ENCODE measurements around the gene APOL3.
A peak's percentile ranks its signal among the peaks of the same experiment; 100 is the strongest.
"Not testable (repeated sequence)": the region's sequence is repeated elsewhere in the genome, so short reads cannot be mapped to it uniquely, and the experiment has no call there.

APOL3 gene

DNA sequence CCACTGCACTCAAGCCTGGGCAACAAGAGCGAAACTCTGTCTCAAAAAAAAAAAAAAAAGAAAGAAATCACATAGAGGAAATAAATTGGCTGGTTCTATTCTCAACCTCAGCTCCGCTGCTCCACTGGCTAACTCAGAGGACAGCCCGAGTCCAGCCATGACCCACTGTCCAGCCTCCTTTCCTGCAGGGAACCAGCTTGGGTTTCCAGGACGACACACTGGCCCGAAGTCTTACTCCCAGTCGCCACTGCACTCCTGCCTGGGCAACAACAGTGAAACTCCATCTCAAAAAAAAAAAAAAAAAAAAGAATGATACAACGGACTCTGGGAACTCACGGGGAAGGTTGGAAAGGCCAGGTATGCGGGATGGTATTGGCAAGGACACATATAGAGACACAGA, 31.5 kb downstream of the APOL3 start:
- H3K27ac Mint-ChIP-seq = no peak overlapping the region
- no peaks in the 10 kb centered on the region for H3K36me3 Mint-ChIP-seq (ENCODE audit: low read depth)
- H3K27me3 Mint-ChIP-seq = peaks cover 51% of the 10 kb centered on the region
- intact Hi-C loops (cut with micrococcal nuclease) = loop anchor here (10.0 kb wide), 1 partner anchor 504 kb away; no protein-coding TSS in a partner anchor
- peaks cover 19% of the 10 kb centered on the region for H3K4me1 Mint-ChIP-seq (ENCODE audit: low read depth)
- peaks cover 8% of the 10 kb centered on the region for H3K9me3 Mint-ChIP-seq
- H3K4me3 Mint-ChIP-seq = no peak overlapping the region

DNA sequence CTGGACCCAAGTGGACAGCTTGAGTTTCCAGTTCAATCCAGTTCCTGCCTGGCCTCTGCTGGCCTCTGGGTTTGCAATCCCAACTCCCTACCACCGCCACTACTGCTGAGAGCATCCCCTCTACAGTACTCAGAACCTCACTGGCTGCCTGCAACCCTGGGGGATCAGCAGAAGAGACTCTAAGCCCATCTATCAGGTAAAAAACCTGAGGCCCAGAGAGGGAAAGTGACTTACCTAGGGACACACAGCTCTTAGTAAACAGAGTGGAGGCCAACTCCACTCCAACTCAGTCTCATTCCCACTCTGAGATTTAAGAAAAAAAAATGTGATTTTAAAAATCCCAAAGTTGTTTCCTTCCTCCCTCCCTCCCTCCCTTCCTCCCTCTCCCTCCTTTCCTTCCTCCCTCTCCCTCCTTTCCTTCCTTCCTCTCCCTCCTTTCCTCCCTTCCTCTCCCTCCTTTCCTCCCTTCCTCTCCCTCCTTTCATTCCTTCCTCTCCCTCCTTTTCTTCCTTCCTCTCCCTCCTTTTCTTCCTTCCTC, 34.5 kb downstream of the APOL3 start:
- Mint-ChIP-seq H3K9me3 (peaks cover 8% of the 10 kb centered on the region), H3K4me1 (ENCODE audit: low read depth) (peaks cover 20% of the 10 kb centered on the region), H3K4me3 (no peak overlapping the region), H3K36me3 (ENCODE audit: low read depth) (no peaks in the 10 kb centered on the region), H3K27me3 (peaks cover 36% of the 10 kb centered on the region), H3K27ac (no peak overlapping the region)
- intact Hi-C loops (cut with micrococcal nuclease) = loop anchor here (10.0 kb wide), 1 partner anchor 501 kb away; no protein-coding TSS in a partner anchor

DNA sequence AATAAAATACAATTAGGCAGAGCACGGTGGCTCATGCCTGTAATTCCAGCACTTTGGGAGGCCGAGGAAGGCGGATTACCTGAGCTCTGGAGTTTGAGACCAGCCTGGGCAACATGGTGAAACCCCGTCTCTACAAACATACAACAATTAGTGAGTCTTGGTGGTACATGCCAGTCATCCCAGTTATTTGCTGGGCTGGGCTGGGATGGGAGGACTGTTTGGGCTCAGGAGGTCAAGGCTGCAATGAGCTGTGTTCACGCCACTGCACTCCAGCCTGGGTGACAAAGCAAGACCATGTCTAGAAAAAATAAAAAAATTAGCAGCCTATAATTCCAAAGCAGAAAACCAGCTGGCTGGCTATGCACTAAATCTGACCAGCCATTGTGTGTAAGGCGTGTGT, 35.1 kb downstream of the APOL3 start:
- peaks cover 32% of the 10 kb centered on the region for H3K27me3 Mint-ChIP-seq
- intact Hi-C loops (cut with micrococcal nuclease) = loop anchor here (10.0 kb wide), 1 partner anchor 501 kb away; no protein-coding TSS in a partner anchor
- peaks cover 20% of the 10 kb centered on the region for H3K4me1 Mint-ChIP-seq (ENCODE audit: low read depth)
- no peak overlapping the region for H3K27ac Mint-ChIP-seq
- no peaks in the 10 kb centered on the region for H3K36me3 Mint-ChIP-seq (ENCODE audit: low read depth)
- H3K9me3 Mint-ChIP-seq = peaks cover 8% of the 10 kb centered on the region
- H3K4me3 Mint-ChIP-seq = no peak overlapping the region

DNA sequence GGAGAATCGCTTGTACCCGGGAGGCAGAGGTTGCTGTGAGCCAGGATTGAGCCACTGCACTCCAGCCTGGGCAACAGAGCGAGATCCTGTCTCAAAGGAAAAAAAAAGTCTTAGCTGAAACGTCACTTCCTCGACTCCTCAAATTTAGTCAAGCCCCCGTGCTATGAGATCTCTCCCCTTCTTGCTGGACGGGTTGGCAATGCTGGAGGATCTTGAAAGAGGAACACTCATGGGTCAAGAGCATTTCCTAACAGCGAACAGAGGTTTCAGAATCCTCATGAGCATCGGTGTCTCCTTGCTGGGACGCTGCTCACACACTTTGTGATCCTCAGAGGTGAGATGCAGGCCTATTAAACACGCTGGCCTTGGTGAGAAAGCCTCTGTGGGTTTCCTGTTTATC, 35.9 kb downstream of the APOL3 start:
- H3K4me1 Mint-ChIP-seq (ENCODE audit: low read depth) = peaks cover 20% of the 10 kb centered on the region
- no peaks in the 10 kb centered on the region for H3K36me3 Mint-ChIP-seq (ENCODE audit: low read depth)
- H3K9me3 Mint-ChIP-seq = peaks cover 8% of the 10 kb centered on the region
- peaks cover 27% of the 10 kb centered on the region for H3K27me3 Mint-ChIP-seq
- H3K27ac Mint-ChIP-seq = peak overlapping the region; percentile 84
- intact Hi-C loops (cut with micrococcal nuclease) = loop anchor here (5.0 to 10.0 kb wide), 2 partner anchors 197 to 500 kb away; no protein-coding TSS in a partner anchor
- no peak overlapping the region for H3K4me3 Mint-ChIP-seq

DNA sequence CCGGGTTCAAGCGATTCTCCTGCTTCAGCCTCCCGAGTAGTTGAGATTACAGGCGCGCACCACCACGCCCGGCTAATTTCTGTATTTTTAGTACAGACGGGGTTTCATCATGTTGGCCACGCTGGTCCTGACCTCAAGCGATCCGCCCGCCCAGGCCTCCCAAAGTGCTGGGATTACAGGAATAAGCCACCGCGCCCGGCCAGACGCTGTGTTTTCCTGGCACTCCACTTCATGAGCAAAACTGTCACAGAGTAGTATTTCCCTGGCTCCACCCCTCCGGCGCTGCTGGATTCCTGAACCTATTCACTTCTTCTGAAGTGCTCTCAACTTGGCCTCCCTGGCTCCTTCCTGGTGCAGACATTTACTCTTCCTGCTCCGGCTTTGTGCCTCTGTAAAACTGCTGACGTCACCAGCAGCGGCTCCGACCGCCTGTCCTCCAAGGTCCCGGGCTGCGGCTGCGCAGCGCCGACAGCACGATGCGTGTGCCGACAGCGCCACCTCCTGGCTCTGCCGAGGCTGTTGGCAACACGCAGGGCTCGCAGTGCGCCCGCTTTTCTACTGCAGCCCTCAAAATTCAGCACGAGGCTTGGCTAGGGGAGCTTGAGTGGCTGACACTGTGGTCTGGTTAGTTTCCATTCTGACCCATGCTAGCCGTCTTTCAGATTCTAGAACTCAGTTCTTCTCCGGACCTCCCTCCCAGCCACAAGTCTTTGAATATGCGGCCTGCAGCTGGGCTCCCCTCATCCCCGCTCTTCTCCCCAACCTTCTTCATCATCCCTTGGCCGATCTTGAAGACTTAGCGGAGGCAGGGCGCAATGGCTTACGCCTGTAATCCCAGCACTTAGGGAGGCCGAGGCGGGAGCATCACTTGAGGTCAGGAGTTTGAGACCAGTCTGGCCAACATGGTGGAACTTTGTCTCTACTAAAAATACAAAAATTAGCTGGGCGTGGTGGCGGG, 36.6 kb downstream of the APOL3 start:
- peaks cover 20% of the 10 kb centered on the region for H3K4me1 Mint-ChIP-seq (ENCODE audit: low read depth)
- H3K27me3 Mint-ChIP-seq = peaks cover 23% of the 10 kb centered on the region
- H3K36me3 Mint-ChIP-seq (ENCODE audit: low read depth) = no peaks in the 10 kb centered on the region
- H3K27ac Mint-ChIP-seq = peak overlapping the region; percentile 84
- intact Hi-C loops (cut with micrococcal nuclease) = loop anchor here (5.0 to 10.0 kb wide), 2 partner anchors 197 to 499 kb away; no protein-coding TSS in a partner anchor
- peak overlapping the region; percentile 27 for H3K4me3 Mint-ChIP-seq
- peaks cover 8% of the 10 kb centered on the region for H3K9me3 Mint-ChIP-seq

DNA sequence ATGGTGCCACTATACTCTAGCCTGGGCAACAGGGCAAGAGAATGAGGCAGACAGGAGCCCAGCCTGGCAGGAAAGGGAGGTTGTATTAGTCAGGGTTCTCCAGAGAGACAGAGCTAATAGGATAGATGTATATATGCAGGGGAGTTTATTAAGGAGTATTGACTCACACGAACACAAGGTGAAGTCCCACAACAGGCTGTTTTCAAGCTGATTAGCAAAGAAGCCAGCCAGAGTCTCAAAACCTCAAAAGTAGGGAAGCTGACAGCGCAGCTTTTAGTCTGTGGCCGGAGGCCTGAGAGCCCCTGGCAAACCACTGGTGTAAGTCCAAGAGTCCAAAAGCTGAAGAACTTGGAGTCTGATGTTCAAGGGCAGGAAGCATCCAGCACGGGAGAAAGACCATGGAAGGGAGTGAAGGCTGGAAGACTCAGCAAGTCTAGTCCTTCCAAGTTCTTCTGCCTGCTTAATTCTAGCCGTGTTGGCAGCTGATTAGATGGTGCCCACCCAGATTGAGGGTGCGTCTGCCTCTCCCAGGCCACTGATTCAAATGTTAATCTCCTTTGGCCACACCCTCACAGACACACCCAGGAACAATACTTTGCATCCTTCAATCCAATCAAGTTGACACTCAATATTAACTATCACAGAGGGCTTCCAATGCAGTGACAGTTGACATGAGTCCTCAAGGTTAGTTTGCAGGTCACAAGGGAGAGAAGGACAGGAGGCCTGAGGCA, 39.8 kb downstream of the APOL3 start:
- Mint-ChIP-seq H3K27me3 (peaks cover 14% of the 10 kb centered on the region), H3K4me1 (ENCODE audit: low read depth) (peaks cover 20% of the 10 kb centered on the region)
- intact Hi-C loops (cut with micrococcal nuclease) = loop anchor here (5.0 to 10.0 kb wide), 2 partner anchors 193 to 496 kb away; no protein-coding TSS in a partner anchor
- not testable (repeated sequence) for H3K4me3 Mint-ChIP-seq; H3K27ac Mint-ChIP-seq; H3K36me3 Mint-ChIP-seq (ENCODE audit: low read depth); H3K9me3 Mint-ChIP-seq

DNA sequence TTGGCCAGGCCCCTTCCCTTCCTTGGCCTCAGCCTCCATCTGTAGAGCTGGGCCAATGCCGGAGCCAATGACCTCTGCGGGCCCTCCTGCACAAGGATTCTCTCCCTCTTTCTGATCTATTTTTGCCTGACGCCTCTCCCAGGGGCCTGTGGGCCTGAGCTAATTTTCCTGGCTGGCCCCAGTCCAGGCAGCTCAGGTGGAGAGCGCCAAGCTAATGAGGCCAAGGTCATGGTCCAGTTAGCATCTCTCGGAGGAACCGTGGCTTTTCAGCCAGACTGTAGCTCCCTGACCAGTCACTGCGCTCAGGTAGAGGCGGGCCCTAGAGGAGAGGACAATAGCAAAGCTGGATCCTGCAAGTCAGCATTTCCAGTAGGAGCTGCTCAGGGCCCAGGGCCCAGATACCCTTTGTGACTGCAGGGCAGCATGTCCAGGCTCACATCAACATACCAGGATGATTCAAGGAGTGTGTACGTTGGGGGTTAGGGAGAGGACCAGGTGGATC, 43.5 kb downstream of the APOL3 start:
- Mint-ChIP-seq H3K9me3 (no peaks in the 10 kb centered on the region), H3K4me1 (ENCODE audit: low read depth) (no peaks in the 10 kb centered on the region), H3K36me3 (ENCODE audit: low read depth) (no peaks in the 10 kb centered on the region), H3K27me3 (peaks cover 16% of the 10 kb centered on the region), H3K4me3 (no peak overlapping the region), H3K27ac (no peak overlapping the region)
- intact Hi-C loops (cut with micrococcal nuclease) = no loop called here

DNA sequence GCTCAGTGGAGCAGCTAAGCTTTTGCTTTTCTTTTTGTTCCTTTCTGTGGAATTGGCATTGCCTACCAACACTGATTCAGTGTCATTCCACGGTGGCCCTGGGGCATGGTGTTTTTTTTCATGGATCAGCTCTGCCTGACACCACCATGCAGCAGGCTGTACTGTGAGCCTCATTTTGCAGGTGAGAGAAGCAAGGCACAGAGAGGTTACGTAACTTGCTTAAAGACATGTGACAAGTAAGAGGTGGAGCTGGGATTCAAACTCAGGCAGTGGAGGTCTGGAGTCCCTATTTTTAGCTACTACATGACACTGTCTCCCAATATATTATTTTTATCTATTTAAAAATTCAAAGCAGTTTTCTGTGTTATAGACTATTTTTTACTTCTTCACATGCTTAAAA, 44.4 kb downstream of the APOL3 start:
- no peak overlapping the region for H3K27ac Mint-ChIP-seq
- intact Hi-C loops (cut with micrococcal nuclease) = no loop called here
- no peak overlapping the region for H3K4me3 Mint-ChIP-seq
- peaks cover 16% of the 10 kb centered on the region for H3K27me3 Mint-ChIP-seq
- no peaks in the 10 kb centered on the region for H3K4me1 Mint-ChIP-seq (ENCODE audit: low read depth)
- H3K36me3 Mint-ChIP-seq (ENCODE audit: low read depth) = no peaks in the 10 kb centered on the region
- H3K9me3 Mint-ChIP-seq = no peaks in the 10 kb centered on the region

DNA sequence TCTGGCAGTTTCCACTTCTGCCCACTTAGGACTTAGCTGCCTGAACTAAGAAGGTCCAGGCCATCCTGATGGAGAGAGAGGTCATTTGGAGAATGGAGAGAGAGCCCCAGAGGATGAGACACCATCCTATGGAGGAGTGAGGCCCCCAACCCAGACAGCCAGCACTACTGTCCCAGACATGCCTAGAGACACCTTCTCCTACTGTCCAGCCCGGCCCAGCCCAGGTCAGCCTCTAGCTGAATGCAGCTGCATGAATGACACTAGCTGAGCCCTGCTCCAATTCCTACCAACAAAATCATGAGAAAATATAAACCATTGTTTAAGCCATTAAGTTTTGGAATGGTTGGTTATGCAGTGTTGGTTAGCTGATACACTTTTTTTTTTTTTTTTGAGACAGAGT, 47.4 kb downstream of the APOL3 start:
- H3K4me3 Mint-ChIP-seq = no peak overlapping the region
- intact Hi-C loops (cut with micrococcal nuclease) = no loop called here
- H3K4me1 Mint-ChIP-seq (ENCODE audit: low read depth) = no peaks in the 10 kb centered on the region
- peaks cover 16% of the 10 kb centered on the region for H3K27me3 Mint-ChIP-seq
- no peaks in the 10 kb centered on the region for H3K9me3 Mint-ChIP-seq
- H3K27ac Mint-ChIP-seq = no peak overlapping the region
- H3K36me3 Mint-ChIP-seq (ENCODE audit: low read depth) = no peaks in the 10 kb centered on the region

DNA sequence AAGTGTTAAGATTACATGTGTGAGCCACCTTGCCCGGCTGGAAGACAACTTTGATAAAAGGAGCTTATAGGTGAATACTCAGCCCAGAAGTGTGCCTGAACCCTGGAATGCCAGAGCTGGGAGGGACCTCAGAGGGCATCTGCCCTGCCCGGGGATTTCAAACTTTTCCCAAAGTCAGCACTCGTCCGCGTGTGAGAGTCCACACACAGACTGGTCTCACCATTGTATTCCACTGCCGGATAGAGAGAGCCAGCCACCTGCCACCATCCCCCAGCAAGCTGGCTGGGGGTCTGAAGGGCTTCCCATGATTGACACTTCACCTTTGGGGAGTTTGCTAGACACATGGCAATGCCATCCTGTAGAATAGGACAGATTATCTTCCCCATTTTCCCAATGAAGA, 49.2 kb downstream of the APOL3 start:
- H3K36me3 Mint-ChIP-seq (ENCODE audit: low read depth) = no peaks in the 10 kb centered on the region
- H3K9me3 Mint-ChIP-seq = no peaks in the 10 kb centered on the region
- H3K4me1 Mint-ChIP-seq (ENCODE audit: low read depth) = peaks cover 7% of the 10 kb centered on the region
- H3K27me3 Mint-ChIP-seq = peaks cover 13% of the 10 kb centered on the region
- no peak overlapping the region for H3K27ac Mint-ChIP-seq
- H3K4me3 Mint-ChIP-seq = no peak overlapping the region
- intact Hi-C loops (cut with micrococcal nuclease) = no loop called here

DNA sequence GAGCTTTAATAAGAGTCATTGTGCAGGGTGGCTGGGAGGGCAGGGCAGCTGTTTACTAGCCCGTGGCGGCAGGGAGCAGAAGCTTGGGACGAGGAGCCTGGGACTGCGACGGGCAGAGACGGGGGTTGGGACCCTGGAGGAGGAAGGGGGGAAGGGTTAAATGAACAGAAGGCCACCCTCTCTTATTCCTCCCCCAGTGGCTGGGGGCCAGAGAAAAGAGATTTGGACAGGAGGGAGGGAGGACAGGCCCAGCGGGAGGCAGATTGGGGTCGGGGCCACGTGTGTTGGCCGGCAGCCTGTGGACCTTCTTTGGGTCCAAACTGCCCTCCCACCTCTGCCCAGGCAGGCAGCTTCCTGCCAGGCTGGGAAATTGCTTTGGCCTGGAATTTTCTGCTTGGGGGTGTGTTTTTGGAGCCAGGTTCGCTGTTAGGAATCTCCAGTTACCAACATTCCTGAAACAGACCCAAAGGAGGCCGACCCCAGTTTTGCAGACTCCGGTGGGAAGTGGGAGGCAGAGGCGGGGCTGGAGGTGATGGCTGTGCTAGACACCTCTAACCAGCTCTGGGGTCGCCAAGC, 50.2 kb downstream of the APOL3 start:
- no peaks in the 10 kb centered on the region for H3K36me3 Mint-ChIP-seq (ENCODE audit: low read depth)
- no peak overlapping the region for H3K27ac Mint-ChIP-seq
- intact Hi-C loops (cut with micrococcal nuclease) = no loop called here
- no peak overlapping the region for H3K4me3 Mint-ChIP-seq
- peaks cover 7% of the 10 kb centered on the region for H3K4me1 Mint-ChIP-seq (ENCODE audit: low read depth)
- H3K27me3 Mint-ChIP-seq = peaks cover 17% of the 10 kb centered on the region
- no peaks in the 10 kb centered on the region for H3K9me3 Mint-ChIP-seq

DNA sequence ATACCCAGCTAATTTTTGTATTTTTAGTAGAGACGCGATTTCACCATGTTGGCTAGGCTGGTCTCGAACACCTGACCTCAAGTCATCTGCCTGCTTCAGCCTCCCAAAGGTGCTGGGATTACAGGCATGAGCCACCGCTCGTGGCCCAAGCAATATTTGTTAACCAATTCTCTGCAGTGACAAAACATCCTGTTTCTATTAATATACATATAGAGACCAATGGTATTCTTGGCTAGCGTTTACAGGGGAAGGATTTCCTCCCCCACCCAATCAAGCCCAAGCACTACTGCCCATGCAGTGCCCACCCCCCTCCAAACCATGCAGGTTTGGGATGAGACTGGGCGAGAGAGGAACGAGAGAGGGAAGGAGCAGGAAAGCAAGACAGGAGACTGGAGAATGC, 53.1 kb downstream of the APOL3 start:
- H3K36me3 Mint-ChIP-seq (ENCODE audit: low read depth) = no peaks in the 10 kb centered on the region
- peaks cover 18% of the 10 kb centered on the region for H3K27me3 Mint-ChIP-seq
- no peak overlapping the region for H3K27ac Mint-ChIP-seq
- H3K4me3 Mint-ChIP-seq = no peak overlapping the region
- intact Hi-C loops (cut with micrococcal nuclease) = no loop called here
- H3K9me3 Mint-ChIP-seq = no peaks in the 10 kb centered on the region
- H3K4me1 Mint-ChIP-seq (ENCODE audit: low read depth) = peaks cover 7% of the 10 kb centered on the region

DNA sequence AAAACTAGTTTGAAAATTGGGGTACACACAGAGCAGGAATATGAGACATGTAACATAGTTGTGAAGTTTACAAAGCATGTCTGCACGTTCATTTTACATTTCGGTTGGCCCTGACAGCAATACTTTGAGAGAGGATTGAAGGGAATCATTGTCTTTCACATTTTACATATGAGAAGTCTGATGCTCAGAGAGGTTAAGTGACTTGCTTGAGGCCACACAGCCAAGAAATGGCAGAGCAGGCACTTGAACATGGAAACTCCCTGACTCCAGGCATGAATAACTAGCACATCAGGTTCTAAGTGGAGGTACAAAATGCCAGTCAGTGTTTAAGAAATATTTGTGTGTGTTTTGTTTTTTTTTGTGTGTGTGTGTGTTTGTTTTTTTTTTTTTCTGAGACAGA, 53.6 kb downstream of the APOL3 start:
- H3K27me3 Mint-ChIP-seq = peaks cover 18% of the 10 kb centered on the region

More for the DNA sequence above, 53.6 kb downstream of the APOL3 start:
- H3K9me3 Mint-ChIP-seq = no peaks in the 10 kb centered on the region
- H3K4me3 Mint-ChIP-seq = no peak overlapping the region
- no peak overlapping the region for H3K27ac Mint-ChIP-seq
- H3K4me1 Mint-ChIP-seq (ENCODE audit: low read depth) = peaks cover 7% of the 10 kb centered on the region
- intact Hi-C loops (cut with micrococcal nuclease) = no loop called here
- no peaks in the 10 kb centered on the region for H3K36me3 Mint-ChIP-seq (ENCODE audit: low read depth)
